Heart right ventricle (tissue), 16 donors: ENCODE measurements around the gene ADGRG2. TPM values are rescaled to one million over a fixed set of nuclear protein-coding genes. Genes with fewer than 3 reads are reported as not detected.

Source experiments
- ATAC-seq, 8 donors: fragments of 200-7000 bp; cut with Tn5 transposase; one replicate each; pipeline ENCODE4 v1.9.1; 2020; ENCODE audit warnings: mild to moderate bottlenecking in 8 of 8, moderate library complexity in 8 of 8, moderate number of reproducible peaks in 1 of 8
- DNase-seq, 2 donors: peaks; one replicate each; pipeline ENCODE4 v3.0.0-alpha.2; 2020
- H3K27ac ChIP-seq, 10 donors: fragments of 200-600 bp; sonication (generic) in 2 of 10; one replicate each; pipeline versions ENCODE4 v1.5.0 to v1.8.0; 2020 to 2022; ENCODE audit warnings: mild to moderate bottlenecking in 3 of 10
- H3K27me3 ChIP-seq, 7 donors: fragments of 200-600 bp; one replicate each; pipeline ENCODE4 v1.8.0; 2021 to 2022; ENCODE audit warnings: mild to moderate bottlenecking in 2 of 7
- H3K36me3 ChIP-seq, 9 donors: fragments of 200-600 bp; sonication (generic) in 1 of 9; one replicate each; pipeline versions ENCODE4 v1.5.0 to v1.8.0; 2020 to 2022; ENCODE audit warnings: mild to moderate bottlenecking in 2 of 9
- H3K4me1 ChIP-seq, 9 donors: fragments of 200-600 bp; sonication (generic) in 1 of 9; one replicate each; pipeline versions ENCODE4 v1.5.0 to v1.8.0; 2020 to 2022; ENCODE audit warnings: mild to moderate bottlenecking in 4 of 9
- H3K4me3 ChIP-seq, 10 donors: fragments of 200-600 bp; sonication (generic) in 2 of 10; one replicate each; pipeline versions ENCODE4 v1.5.0 to v1.8.0; 2020 to 2022; ENCODE audit warnings: mild to moderate bottlenecking in 7 of 10, moderate library complexity in 2 of 10
- H3K9me3 ChIP-seq, 11 donors: fragments of 200-600 bp in 10 of 11; sonication (generic) in 2 of 11; one replicate each; pipeline versions ENCODE4 v1.5.0 to v1.8.0; 2013 to 2022; ENCODE audit warnings: mild to moderate bottlenecking in 2 of 11, control low read depth in 1 of 11, moderate library complexity in 1 of 11
- WGBS, 2 donors: extraction: QIAGEN DNeasy Blood & Tissue Kit; methylation state at CpG; one replicate each; pipeline ENCODE4 v1.1.7; 2013; ENCODE audit warnings: inconsistent platforms in 1 of 2; 5-methylcytosine and 5-hydroxymethylcytosine counted together
- intact Hi-C, 10 donors: fragments of 100-400 bp; cut with DNase I; formaldehyde crosslinking; loops; one replicate each; pipeline versions ENCODE4 v1.11.1 to v1.14.2; 2022
- polyA plus RNA-seq, 2 donors: library from polyadenylated mRNA; stranded (reverse); fragments of 200-250 nt; gene quantifications; one replicate each; pipeline ENCODE4 v1.2.3, GENCODE V29; 2013
- total RNA-seq, 10 donors: library from RNA; stranded (reverse); fragmentation: NEBNext Ultra II Directional in 3 of 10; extraction: Animal tissue kit (Norgen Biotek cat#: 25700) in 3 of 10; gene quantifications; one replicate each; pipeline versions ENCODE4 v1.2.1 to v1.2.4, GENCODE V29; 2021 to 2023
- TF ChIP-seq, protein P1 (sequence below), 9 donors: fragments of 200-600 bp; sonication (generic) in 2 of 9; IDR thresholded peaks; one replicate each; pipeline versions ENCODE4 v1.5.0 to v1.8.0; 2021 to 2022; ENCODE audit warnings: antibody characterized with exemption in 9 of 9, mild to moderate bottlenecking in 5 of 9, moderate library complexity in 1 of 9
- donor health status: Arrhythmogenic right ventricular cardiomyopathy.
- donor health status: ischemic (EF 13 %, LVEDD 7.1; RV severe dilation, severe dysfunction).
- donor health status: healthy with polysubstance abuse.
- donor health status: DM: no; HTN: yes; CAD: no.
- donor health status: DM: no; HTN: no; CAD: no.
- donor health status: ischemic (EF 25% LVEDD 6.9; RV normal size, moderate dysfunction).
- donor health status: ischemic (EF 25% LVEDD 5.7; RV mildly dilated, moderate dysfunction).
- donor health status: healthy.
- donor health status: DM: yes; HTN: yes; CAD: no.
- donor health status: Ischemic cardiomyopathy.
- donor health status: ischemic (EF 35%, LVEDD 5.7; RV mildly dilated, moderate dysfunction).
- donor health status: nonischemic (EF 11% LVEDD 7.7; RV severe dilation, severe dysfunction).
- donor health status: DM: yes; HTN: yes; CAD: no.
- donor health status: PGD.
- donor health status: ischemic (EF 29% LVEDD 5.4; RV normal size, mild dysfunction).
- donor health status: nonischemic (EF 23%, LVEDD 6.1; RV moderate dilation, normal function).

ADGRG2 gene
- total and polyA plus RNA-seq, 12 donors: 0.11 to 0.62 (median 0.27) TPM

DNA sequence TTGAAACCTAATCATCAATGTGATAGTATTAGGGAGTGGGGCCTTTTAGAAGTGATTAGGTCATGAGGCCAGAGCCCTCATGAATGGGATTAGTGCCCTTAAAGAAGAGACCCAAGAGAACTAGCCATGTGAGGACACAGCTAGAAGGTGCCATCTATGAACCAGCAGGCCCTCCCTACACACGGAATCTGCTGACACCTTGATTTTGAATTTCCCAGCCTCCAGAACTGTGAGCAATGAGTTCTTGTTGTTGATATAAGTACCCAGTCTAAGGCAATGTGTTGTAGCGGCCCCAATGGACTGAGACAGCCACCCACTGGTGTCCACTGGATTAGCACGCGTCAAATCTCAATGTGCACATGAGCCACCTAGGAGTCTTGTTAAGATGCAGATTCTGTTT is 8.4 kb upstream of the ADGRG2 start:
- intact Hi-C loops: no loop called here
- Histone ChIP-seq H3K4me3 (no peak overlapping the region), H3K27ac (no peak overlapping the region), H3K4me1 (peaks cover 0 to 5% (median 0%) of the 10 kb centered on the region in 9 donors), H3K27me3 (peaks cover 0 to 5% (median 0%) of the 10 kb centered on the region in 7 donors), H3K36me3 (no peaks in the 10 kb centered on the region), H3K9me3 (peaks cover 0 to 4% (median 0%) of the 10 kb centered on the region in 11 donors)
- TF ChIP-seq, protein P1, sequence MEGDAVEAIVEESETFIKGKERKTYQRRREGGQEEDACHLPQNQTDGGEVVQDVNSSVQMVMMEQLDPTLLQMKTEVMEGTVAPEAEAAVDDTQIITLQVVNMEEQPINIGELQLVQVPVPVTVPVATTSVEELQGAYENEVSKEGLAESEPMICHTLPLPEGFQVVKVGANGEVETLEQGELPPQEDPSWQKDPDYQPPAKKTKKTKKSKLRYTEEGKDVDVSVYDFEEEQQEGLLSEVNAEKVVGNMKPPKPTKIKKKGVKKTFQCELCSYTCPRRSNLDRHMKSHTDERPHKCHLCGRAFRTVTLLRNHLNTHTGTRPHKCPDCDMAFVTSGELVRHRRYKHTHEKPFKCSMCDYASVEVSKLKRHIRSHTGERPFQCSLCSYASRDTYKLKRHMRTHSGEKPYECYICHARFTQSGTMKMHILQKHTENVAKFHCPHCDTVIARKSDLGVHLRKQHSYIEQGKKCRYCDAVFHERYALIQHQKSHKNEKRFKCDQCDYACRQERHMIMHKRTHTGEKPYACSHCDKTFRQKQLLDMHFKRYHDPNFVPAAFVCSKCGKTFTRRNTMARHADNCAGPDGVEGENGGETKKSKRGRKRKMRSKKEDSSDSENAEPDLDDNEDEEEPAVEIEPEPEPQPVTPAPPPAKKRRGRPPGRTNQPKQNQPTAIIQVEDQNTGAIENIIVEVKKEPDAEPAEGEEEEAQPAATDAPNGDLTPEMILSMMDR (IDR thresholded peaks at IDR 0.05): no peak
- 91 to 100% methylated on average over 4 of the region's 4 CpGs for WGBS, 2 donors
- ATAC-seq: no peak
- no peak for DNase-seq

DNA sequence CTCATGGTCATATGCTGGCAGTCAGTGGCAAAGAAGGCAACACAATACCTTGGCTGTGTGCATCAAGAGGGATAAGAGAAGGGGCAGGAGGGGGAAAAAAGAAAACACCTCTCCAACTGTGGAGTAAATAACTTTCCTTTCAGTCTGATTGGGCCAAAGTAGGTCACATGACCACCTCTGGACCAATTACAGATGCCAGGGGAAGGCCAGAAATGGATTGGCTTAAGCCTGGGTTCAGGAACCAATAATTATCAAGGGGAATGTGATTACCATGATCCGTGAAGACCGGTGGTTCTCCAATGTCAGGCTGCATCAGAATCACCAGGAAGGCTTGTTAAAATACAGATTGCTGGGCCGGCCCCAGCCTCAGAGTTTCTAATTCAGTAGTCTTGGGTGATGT is 7.4 kb upstream of the ADGRG2 start:
- TF ChIP-seq, protein P1 (IDR thresholded peaks at IDR 0.05): no peak

DNA sequence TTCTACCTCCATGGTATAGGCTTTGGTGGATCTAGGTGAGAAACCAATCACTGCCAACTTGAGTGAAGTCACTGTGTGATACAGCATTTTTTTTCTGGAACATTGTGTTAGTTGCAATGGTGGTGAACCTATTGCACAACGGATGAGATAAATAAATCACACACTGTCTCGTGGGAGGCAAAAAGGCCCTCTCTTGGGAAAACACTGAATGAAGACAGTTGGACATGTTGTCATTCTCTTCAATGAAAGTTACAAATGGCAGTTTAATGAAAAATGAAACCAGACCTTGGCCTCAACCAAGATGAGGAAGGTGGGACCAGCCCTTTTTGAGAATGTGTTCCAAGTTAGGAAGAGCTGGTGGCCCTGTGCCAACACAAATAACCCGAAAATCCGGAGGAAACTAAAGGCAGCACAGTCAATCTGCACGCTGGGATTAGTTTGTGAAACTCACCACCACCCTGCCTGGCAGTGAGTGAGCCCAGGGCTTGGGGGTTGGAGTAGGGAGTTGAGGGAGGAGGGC is 5.4 kb upstream of the ADGRG2 start:
- Histone ChIP-seq H3K4me3 (no peak overlapping the region), H3K27ac (no peak overlapping the region), H3K9me3 (peaks cover 0 to 4% (median 0%) of the 10 kb centered on the region in 11 donors), H3K4me1 (peaks cover 0 to 5% (median 0%) of the 10 kb centered on the region in 9 donors), H3K36me3 (no peaks in the 10 kb centered on the region), H3K27me3 (peaks cover 0 to 29% (median 0%) of the 10 kb centered on the region in 7 donors)
- intact Hi-C loops: no loop called here
- WGBS, 2 donors: 32 to 52% methylated on average over 5 of the region's 5 CpGs
- DNase-seq (peak in 1 of 2 donors; percentile 18), ATAC-seq (peak in 5 of 8 donors; percentile 25 to 65 (median 34))
- TF ChIP-seq, protein P1 (IDR thresholded peaks at IDR 0.05): no peak

More for the DNA sequence above, 7.4 kb upstream of the ADGRG2 start:
- WGBS, 2 donors: 97 to 98% methylated on average over 3 of the region's 3 CpGs
- H3K9me3 ChIP-seq: peaks cover 0 to 4% (median 0%) of the 10 kb centered on the region in 11 donors
- no peak overlapping the region for H3K27ac ChIP-seq
- H3K4me3 ChIP-seq: no peak overlapping the region
- intact Hi-C loops: no loop called here
- peaks cover 0 to 10% (median 0%) of the 10 kb centered on the region in 7 donors for H3K27me3 ChIP-seq
- H3K4me1 ChIP-seq: peaks cover 0 to 5% (median 0%) of the 10 kb centered on the region in 9 donors
- DNase-seq (no peak), ATAC-seq (no peak)
- no peaks in the 10 kb centered on the region for H3K36me3 ChIP-seq

DNA sequence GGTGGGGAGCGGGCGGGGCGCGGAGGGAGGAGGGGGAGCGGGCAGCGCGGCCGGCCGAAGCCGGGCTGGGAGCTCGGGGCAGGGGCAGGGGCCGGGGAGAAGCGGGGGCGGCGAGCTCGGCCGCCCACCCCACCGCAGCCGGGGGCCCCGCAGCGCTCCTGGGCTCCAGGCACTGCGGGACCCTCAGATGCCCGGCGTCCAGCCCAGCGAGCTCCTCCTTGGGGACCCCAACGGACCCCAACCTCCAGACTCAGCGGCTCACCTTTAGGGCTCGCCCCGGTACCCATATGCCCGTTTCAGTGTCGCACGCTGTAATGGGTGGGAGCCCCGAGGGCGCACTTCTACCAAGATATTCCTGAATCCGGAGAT is 357 bp upstream of the ADGRG2 start:
- Histone ChIP-seq H3K27me3 (peaks cover 0 to 79% (median 0%) of the 10 kb centered on the region in 7 donors), H3K36me3 (no peaks in the 10 kb centered on the region), H3K9me3 (peaks cover 0 to 4% (median 0%) of the 10 kb centered on the region in 11 donors), H3K4me3 (peak overlapping the region in 6 of 10 donors; percentile 14 to 52 (median 22)), H3K27ac (no peak overlapping the region), H3K4me1 (peaks cover 0 to 5% (median 0%) of the 10 kb centered on the region in 9 donors)
- TF ChIP-seq, protein P1 (IDR thresholded peaks at IDR 0.05): no peak
- 1 to 4% methylated on average over 10 to 14 of the region's 35 CpGs for WGBS, 2 donors
- ATAC-seq: no peak
- intact Hi-C loops: no loop called here
- DNase-seq: no peak
